Fibroblast of lung (primary cell): ENCODE data around the gene CD7. TPM values are rescaled to one million over a fixed set of nuclear protein-coding genes. Genes with fewer than 3 reads are reported as not detected.

Experiments used
- DNase-seq, 2 donors: peaks; one replicate each; pipeline versions ENCODE4 v3.0.0 to v3.0.0-alpha.2; 2010; ENCODE audit warnings: low read depth in 2 of 2
- H2AFZ ChIP-seq: 2 replicates; pipeline ENCODE4 v1.5.1; 2012; ENCODE audit warnings: low read length, control low read depth, inconsistent platforms
- H3K27ac ChIP-seq: 2 replicates; pipeline ENCODE4 v1.5.1; 2011; ENCODE audit warnings: low read length, control low read depth; ENCODE audit not compliant: insufficient read depth
- H3K27me3 ChIP-seq: 2 replicates; pipeline ENCODE4 v1.5.1; 2011; ENCODE audit warnings: mild to moderate bottlenecking, low read length; ENCODE audit not compliant: control insufficient read depth, insufficient read depth
- H3K36me3 ChIP-seq: 2 replicates; pipeline ENCODE4 v1.5.1; 2011; ENCODE audit warnings: low read length; ENCODE audit not compliant: control insufficient read depth, insufficient read depth
- H3K4me1 ChIP-seq: 2 replicates; pipeline ENCODE4 v1.5.1; 2011; ENCODE audit warnings: low read length; ENCODE audit not compliant: control insufficient read depth, insufficient read depth; ENCODE audit errors: extremely low read depth
- H3K4me2 ChIP-seq: 2 replicates; pipeline ENCODE4 v1.5.1; 2011; ENCODE audit warnings: low read length, control low read depth; ENCODE audit not compliant: insufficient read depth; ENCODE audit errors: extremely low read depth
- H3K4me3 ChIP-seq, 4 experiments: fragments of 200-600 bp in 1 of 4; sonication (generic) in 1 of 4; replicated peaks in 1 of 4; 2 replicates each; pipeline ENCODE4 v1.5.1; 2011 to 2016; ENCODE audit warnings: low read length in 4 of 4, low read depth in 3 of 4, mild to moderate bottlenecking in 3 of 4, control low read depth in 2 of 4, inconsistent platforms in 1 of 4, mixed read lengths in 1 of 4; ENCODE audit not compliant: insufficient read depth in 1 of 4; ENCODE audit errors: control extremely low read depth in 1 of 4
- H3K79me2 ChIP-seq: 2 replicates; pipeline ENCODE4 v1.5.1; 2012; ENCODE audit warnings: mild to moderate bottlenecking, low read length, inconsistent platforms; ENCODE audit not compliant: control insufficient read depth, insufficient read depth
- H3K9ac ChIP-seq: 2 replicates; pipeline ENCODE4 v1.5.1; 2011; ENCODE audit warnings: mild to moderate bottlenecking, low read length, control low read depth; ENCODE audit not compliant: insufficient read depth
- H3K9me3 ChIP-seq: 2 replicates; pipeline ENCODE4 v1.5.1; 2012; ENCODE audit warnings: low read depth, low read length; ENCODE audit not compliant: control insufficient read depth, insufficient read depth
- H4K20me1 ChIP-seq: 2 replicates; pipeline ENCODE4 v1.5.1; 2011; ENCODE audit warnings: low read length; ENCODE audit not compliant: control insufficient read depth, insufficient read depth; ENCODE audit errors: extremely low read depth
- EZH2 ChIP-seq: IDR thresholded peaks from 2 replicates; pipeline ENCODE4 v1.5.1; 2012; ENCODE audit warnings: low read length, control low read depth, mild to moderate bottlenecking; ENCODE audit errors: missing control alignments
- polyA plus RNA-seq, 2 donors: library from polyadenylated mRNA; depleted of rRNA in 1 of 2; stranded (reverse) in 1 of 2; unstranded in 1 of 2; fragments of >200 nt; gene quantifications; 2 replicates each; pipeline ENCODE4 v1.2.1, GENCODE V29; 2011 to 2012; ENCODE audit warnings: missing spikeins in 1 of 2
- total RNA-seq: library from RNA; depleted of rRNA; stranded (reverse); fragments of >200 nt; gene quantifications from 2 replicates; pipeline ENCODE4 v1.2.1, GENCODE V29; 2014
- TF ChIP-seq, protein P1 (sequence below), 2 donors: IDR thresholded peaks in 1 of 2; conservative IDR thresholded peaks in 1 of 2; 1 replicate in 1 of 2; 2 replicates in 1 of 2; pipeline ENCODE4 v1.5.1; 2011 to 2012; ENCODE audit warnings: low read length in 2 of 2, control low read depth in 1 of 2, inconsistent platforms in 1 of 2, low read depth in 1 of 2, mild to moderate bottlenecking in 1 of 2

Gene CD7
- total and polyA plus RNA-seq, 2 donors (not counting 1 experiment from before 2014, with no cell fraction given): 0.17 TPM; not detected in 1

DNA sequence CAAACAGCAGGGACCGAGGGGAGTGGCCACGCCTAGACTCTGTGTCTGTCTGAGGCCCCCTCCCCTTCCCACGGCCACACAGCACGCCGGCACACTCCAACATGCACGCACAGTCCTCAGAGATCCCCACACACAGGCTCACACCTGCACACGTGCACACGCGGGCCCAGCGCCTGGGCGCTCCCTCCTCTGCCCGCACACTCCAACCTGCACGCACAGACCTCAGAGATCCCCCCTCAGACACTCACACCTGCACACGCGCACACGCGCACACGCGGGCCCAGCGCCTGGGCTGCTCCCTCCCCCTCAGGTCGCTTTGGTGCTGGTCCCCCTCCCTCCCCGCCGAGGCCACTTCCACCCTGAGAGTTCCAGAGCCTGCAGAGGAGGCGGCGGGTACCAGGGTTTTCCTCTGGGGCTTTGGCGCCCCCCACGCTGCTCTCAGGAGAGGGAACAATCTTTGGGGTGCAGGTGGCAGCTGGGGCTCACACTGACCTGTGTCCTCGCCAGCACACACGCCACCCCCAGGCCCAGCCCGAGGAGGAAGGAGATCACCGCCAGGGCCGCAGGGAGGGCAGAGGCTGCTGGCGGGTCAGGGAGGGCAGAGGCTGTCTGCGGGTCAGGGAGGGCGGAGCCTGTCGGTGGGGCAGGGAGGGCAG is 1.6 kb downstream of the CD7 start:
- Histone ChIP-seq H3K9ac (no peak overlapping the region), H3K27me3 (peaks cover 17% of the 10 kb centered on the region), H2AFZ (no peak overlapping the region), H3K79me2 (no peaks in the 10 kb centered on the region), H4K20me1 (no peaks in the 10 kb centered on the region), H3K27ac (no peak overlapping the region), H3K4me1 (no peaks in the 10 kb centered on the region), H3K4me2 (no peak overlapping the region), H3K36me3 (no peaks in the 10 kb centered on the region), H3K4me3 (no peak overlapping the region), H3K9me3 (peaks cover 4% of the 10 kb centered on the region)
- TF ChIP-seq, protein P1, sequence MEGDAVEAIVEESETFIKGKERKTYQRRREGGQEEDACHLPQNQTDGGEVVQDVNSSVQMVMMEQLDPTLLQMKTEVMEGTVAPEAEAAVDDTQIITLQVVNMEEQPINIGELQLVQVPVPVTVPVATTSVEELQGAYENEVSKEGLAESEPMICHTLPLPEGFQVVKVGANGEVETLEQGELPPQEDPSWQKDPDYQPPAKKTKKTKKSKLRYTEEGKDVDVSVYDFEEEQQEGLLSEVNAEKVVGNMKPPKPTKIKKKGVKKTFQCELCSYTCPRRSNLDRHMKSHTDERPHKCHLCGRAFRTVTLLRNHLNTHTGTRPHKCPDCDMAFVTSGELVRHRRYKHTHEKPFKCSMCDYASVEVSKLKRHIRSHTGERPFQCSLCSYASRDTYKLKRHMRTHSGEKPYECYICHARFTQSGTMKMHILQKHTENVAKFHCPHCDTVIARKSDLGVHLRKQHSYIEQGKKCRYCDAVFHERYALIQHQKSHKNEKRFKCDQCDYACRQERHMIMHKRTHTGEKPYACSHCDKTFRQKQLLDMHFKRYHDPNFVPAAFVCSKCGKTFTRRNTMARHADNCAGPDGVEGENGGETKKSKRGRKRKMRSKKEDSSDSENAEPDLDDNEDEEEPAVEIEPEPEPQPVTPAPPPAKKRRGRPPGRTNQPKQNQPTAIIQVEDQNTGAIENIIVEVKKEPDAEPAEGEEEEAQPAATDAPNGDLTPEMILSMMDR (conservative IDR thresholded peaks at IDR 0.05 in 1 of 2, IDR thresholded peaks at IDR 0.05 in 1 of 2; ENCODE audit: low read depth in 1 of 2, low read length in 2 of 2): no peak
- TF ChIP-seq EZH2: peak; percentile 85
- DNase-seq: no peak

GRCh38 chr17:82314727-82315605 is 2.4 kb downstream of the CD7 start:
- Histone ChIP-seq H3K4me1 (no peaks in the 10 kb centered on the region), H4K20me1 (no peaks in the 10 kb centered on the region), H3K4me3 (no peak overlapping the region), H3K79me2 (no peaks in the 10 kb centered on the region), H3K27ac (no peak overlapping the region), H3K4me2 (no peak overlapping the region), H3K9me3 (peaks cover 4% of the 10 kb centered on the region), H2AFZ (no peak overlapping the region), H3K9ac (no peak overlapping the region), H3K36me3 (no peaks in the 10 kb centered on the region), H3K27me3 (peaks cover 18% of the 10 kb centered on the region)
- DNase-seq: no peak
- TF ChIP-seq, protein P1 (conservative IDR thresholded peaks at IDR 0.05 in 1 of 2, IDR thresholded peaks at IDR 0.05 in 1 of 2; ENCODE audit: low read depth in 1 of 2, low read length in 2 of 2): no peak
- TF ChIP-seq EZH2: no peak

GRCh38 chr17:82314012-82314726 is 3.2 kb downstream of the CD7 start:
- Histone ChIP-seq H3K27me3 (peaks cover 20% of the 10 kb centered on the region), H3K9ac (no peak overlapping the region), H3K4me2 (no peak overlapping the region), H3K4me3 (no peak overlapping the region), H3K79me2 (no peaks in the 10 kb centered on the region), H3K9me3 (peaks cover 2% of the 10 kb centered on the region), H4K20me1 (no peaks in the 10 kb centered on the region), H3K4me1 (no peaks in the 10 kb centered on the region), H3K36me3 (no peaks in the 10 kb centered on the region), H2AFZ (no peak overlapping the region), H3K27ac (no peak overlapping the region)
- DNase-seq: no peak
- TF ChIP-seq, protein P1 (conservative IDR thresholded peaks at IDR 0.05 in 1 of 2, IDR thresholded peaks at IDR 0.05 in 1 of 2; ENCODE audit: low read depth in 1 of 2, low read length in 2 of 2): no peak
- TF ChIP-seq EZH2: no peak
